K562 (cell line): ENCODE results near the gene CPN2.

Experiments used
- GABPA ChIP-seq: fragments of 200-800 bp; sonication (Bioruptor generic); conservative IDR thresholded peaks from 2 replicates; pipeline ENCODE4 v1.6.1; 2016; ENCODE audit warnings: low read depth, missing genetic modification characterization, missing compliant biosample characterization
- KAT7 ChIP-seq: sonication (generic); formaldehyde crosslinking; IDR thresholded peaks from 2 replicates; pipeline ENCODE4 v1.8.0; 2022; ENCODE audit warnings: missing genetic modification reagents, mild to moderate bottlenecking, borderline replicate concordance
- RNF2 ChIP-seq: sonication (generic); IDR thresholded peaks from 2 replicates; pipeline ENCODE4 v1.6.1; 2016
- TEAD4 ChIP-seq, 2 experiments: sonication (generic) in 1 of 2; formaldehyde crosslinking in 1 of 2; IDR thresholded peaks; 2 replicates each; pipeline versions ENCODE4 v1.6.1 to v1.8.0; 2012 to 2022; ENCODE audit warnings: borderline replicate concordance in 1 of 2, inconsistent platforms in 1 of 2, low read length in 1 of 2, mild to moderate bottlenecking in 1 of 2, missing genetic modification reagents in 1 of 2
- VEZF1 ChIP-seq: fragments of 200-800 bp; sonication (Bioruptor generic); IDR thresholded peaks from 2 replicates; pipeline ENCODE4 v1.6.1; 2017; ENCODE audit warnings: missing genetic modification characterization, missing compliant biosample characterization
- ZNF232 ChIP-seq: sonication (generic); formaldehyde crosslinking; IDR thresholded peaks from 2 replicates; pipeline ENCODE4 v1.8.0; 2022; ENCODE audit warnings: mild to moderate bottlenecking, missing genetic modification reagents
- ZZZ3 ChIP-seq: fragments of 450-650 bp; IDR thresholded peaks from 2 replicates; pipeline ENCODE4 v1.6.1; 2016; ENCODE audit warnings: antibody characterized with exemption, mild to moderate bottlenecking, moderate library complexity

GRCh38 chr3:194364652-194365434, 13.7 kb upstream of the CPN2 start:
- TF ChIP-seq GABPA (tag): no peak
- TF ChIP-seq VEZF1: no peak
- TF ChIP-seq ZNF232 (CRISPR knock-in tag): no peak
- TF ChIP-seq RNF2: no peak
- no peak for TF ChIP-seq TEAD4 (IDR thresholded peaks at IDR 0.05; ENCODE audit: low read length)
- no peak for TF ChIP-seq TEAD4 (CRISPR knock-in tag; IDR thresholded peaks at IDR 0.05; ENCODE audit: borderline replicate concordance)
- no peak for TF ChIP-seq KAT7
- TF ChIP-seq ZZZ3: no peak
